Neural crest cell (in vitro differentiated cells): ENCODE measurements around the gene RIOX2. TPM values are rescaled to one million over a fixed set of nuclear protein-coding genes. Genes with fewer than 3 reads are reported as not detected.

ENCODE experiments used
- DNase-seq: peaks from one replicate; pipeline ENCODE4 v3.0.0; 2021; ENCODE audit warnings: low read depth, mixed read lengths, low spot score
- H3K27ac Mint-ChIP-seq: one replicate; pipeline ENCODE4 v1.8.0; 2021; ENCODE audit warnings: mild to moderate bottlenecking, mixed read lengths; ENCODE audit not compliant: unreplicated experiment
- H3K27me3 Mint-ChIP-seq: 2 replicates; pipeline ENCODE4 v1.8.0; 2021; ENCODE audit warnings: low read depth, mild to moderate bottlenecking, mixed read lengths
- H3K36me3 Mint-ChIP-seq: 2 replicates; pipeline ENCODE4 v1.8.0; 2021; ENCODE audit warnings: low read depth, mild to moderate bottlenecking, mixed read lengths
- H3K4me1 Mint-ChIP-seq: 2 replicates; pipeline ENCODE4 v1.8.0; 2021; ENCODE audit warnings: mixed read lengths
- H3K4me3 Mint-ChIP-seq: one replicate; pipeline ENCODE4 v1.8.0; 2021; ENCODE audit warnings: mild to moderate bottlenecking, mixed read lengths
- H3K9me3 Mint-ChIP-seq: 2 replicates; pipeline ENCODE4 v1.8.0; 2021; ENCODE audit warnings: mixed read lengths
- total RNA-seq: library from RNA; stranded (reverse); gene quantifications from 2 replicates; pipeline ENCODE4 v1.2.1, GENCODE V29; 2021
- TF ChIP-seq, protein P1 (sequence below): fragments of 200-600 bp; sonication (generic); conservative IDR thresholded peaks from 2 replicates; pipeline ENCODE4 v1.5.0; 2021; ENCODE audit warnings: antibody characterized with exemption, mild to moderate bottlenecking

The RIOX2 gene
- total RNA-seq, 1 donor from 2014 or later, result 21.0 TPM

DNA sequence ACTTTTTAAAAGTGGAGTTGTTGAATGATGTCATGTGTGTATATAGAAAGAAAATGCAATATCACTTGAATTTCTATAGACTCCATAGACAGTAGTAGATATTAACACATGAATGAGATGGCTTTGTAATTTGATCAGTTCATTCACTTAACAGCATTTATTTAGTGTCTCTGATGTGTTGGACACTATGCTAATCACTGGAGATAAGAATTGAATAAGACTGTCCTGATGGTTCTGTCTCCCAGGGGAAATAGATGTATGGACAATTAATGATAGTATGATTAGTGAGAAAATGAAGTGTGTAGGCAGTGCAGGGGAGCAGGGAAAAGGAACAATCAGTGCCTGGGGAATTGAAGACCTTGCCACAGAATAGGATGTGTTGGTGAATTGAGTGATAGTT lies 72.9 kb downstream of the RIOX2 start:
- Mint-ChIP-seq H3K27ac (no peak overlapping the region), H3K4me3 (no peak overlapping the region), H3K36me3 (peaks cover 7% of the 10 kb centered on the region), H3K9me3 (no peaks in the 10 kb centered on the region), H3K4me1 (peaks cover 4% of the 10 kb centered on the region), H3K27me3 (no peaks in the 10 kb centered on the region)
- DNase-seq, result no peak
- TF ChIP-seq, protein P1, sequence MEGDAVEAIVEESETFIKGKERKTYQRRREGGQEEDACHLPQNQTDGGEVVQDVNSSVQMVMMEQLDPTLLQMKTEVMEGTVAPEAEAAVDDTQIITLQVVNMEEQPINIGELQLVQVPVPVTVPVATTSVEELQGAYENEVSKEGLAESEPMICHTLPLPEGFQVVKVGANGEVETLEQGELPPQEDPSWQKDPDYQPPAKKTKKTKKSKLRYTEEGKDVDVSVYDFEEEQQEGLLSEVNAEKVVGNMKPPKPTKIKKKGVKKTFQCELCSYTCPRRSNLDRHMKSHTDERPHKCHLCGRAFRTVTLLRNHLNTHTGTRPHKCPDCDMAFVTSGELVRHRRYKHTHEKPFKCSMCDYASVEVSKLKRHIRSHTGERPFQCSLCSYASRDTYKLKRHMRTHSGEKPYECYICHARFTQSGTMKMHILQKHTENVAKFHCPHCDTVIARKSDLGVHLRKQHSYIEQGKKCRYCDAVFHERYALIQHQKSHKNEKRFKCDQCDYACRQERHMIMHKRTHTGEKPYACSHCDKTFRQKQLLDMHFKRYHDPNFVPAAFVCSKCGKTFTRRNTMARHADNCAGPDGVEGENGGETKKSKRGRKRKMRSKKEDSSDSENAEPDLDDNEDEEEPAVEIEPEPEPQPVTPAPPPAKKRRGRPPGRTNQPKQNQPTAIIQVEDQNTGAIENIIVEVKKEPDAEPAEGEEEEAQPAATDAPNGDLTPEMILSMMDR, result no peak

DNA sequence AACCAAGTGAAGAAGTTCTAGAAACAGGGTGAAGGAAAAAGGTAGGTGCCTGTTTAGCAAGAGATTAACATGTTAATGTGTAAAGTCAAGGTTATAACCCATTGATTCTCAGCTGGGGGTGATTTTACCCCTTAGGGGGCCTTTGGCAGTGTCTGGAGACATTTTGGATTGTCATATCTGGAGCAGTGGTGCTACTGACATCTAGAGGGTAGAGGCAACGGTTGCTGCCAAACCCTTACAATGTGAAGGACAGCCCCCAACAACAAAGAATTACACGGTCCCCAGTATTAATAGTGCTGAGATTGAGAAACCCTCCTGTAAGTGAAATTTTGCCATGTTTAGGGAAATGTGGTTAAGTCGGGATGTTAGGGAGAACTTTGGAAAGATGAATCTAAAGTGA lies 75.7 kb downstream of the RIOX2 start:
- no peak overlapping the region for H3K4me3 Mint-ChIP-seq
- H3K9me3 Mint-ChIP-seq, result peaks cover 4% of the 10 kb centered on the region
- no peak overlapping the region for H3K27ac Mint-ChIP-seq
- H3K4me1 Mint-ChIP-seq, result peaks cover 4% of the 10 kb centered on the region
- TF ChIP-seq, protein P1, result no peak
- no peaks in the 10 kb centered on the region for H3K27me3 Mint-ChIP-seq
- DNase-seq, result no peak
- H3K36me3 Mint-ChIP-seq, result peaks cover 7% of the 10 kb centered on the region

DNA sequence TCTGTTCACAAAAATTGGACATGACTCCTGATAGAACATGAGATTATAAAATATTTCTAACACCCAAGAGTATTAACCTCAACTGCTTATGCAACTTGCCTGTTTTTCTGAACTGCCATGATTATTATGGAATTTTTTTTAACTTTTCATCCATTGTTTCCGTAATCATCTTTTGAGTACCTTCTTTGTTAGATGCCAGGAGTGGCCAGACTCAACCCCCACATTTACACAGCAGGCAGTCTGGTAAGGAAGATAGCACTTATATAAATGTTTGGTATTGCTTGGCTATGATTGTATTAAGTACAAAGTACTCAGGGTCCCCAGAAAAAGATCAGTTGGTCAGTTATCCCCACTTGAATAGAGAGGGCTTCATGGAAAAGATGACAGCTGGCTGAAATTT lies 76.1 kb downstream of the RIOX2 start:
- Mint-ChIP-seq H3K4me3 (no peak overlapping the region), H3K27ac (no peak overlapping the region), H3K36me3 (peaks cover 7% of the 10 kb centered on the region)

DNA sequence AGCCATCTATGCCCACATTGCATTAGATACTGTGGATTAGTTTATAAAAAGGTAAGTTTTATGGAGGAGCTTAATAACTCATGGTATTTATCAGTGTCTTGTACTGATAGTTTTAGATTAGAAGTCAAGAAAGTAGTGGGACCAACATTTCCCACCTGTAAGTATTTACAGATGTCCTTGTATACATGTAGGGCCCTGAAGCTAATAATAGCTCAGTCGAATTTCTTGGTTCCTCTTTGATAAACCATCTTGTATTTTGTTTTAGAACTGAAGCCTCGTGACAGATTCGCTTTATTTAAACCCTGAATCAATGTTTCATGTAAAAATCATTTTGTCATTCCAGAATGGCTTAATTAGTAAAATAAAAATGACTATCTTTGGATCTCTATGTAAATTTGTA lies 77.0 kb downstream of the RIOX2 start:
- Mint-ChIP-seq H3K27ac (no peak overlapping the region), H3K27me3 (no peaks in the 10 kb centered on the region), H3K4me3 (no peak overlapping the region), H3K36me3 (peaks cover 7% of the 10 kb centered on the region), H3K4me1 (peaks cover 4% of the 10 kb centered on the region), H3K9me3 (peaks cover 4% of the 10 kb centered on the region)
- TF ChIP-seq, protein P1, result no peak
- no peak for DNase-seq

More for the DNA sequence above, 76.1 kb downstream of the RIOX2 start:
- Mint-ChIP-seq H3K27me3 (no peaks in the 10 kb centered on the region), H3K9me3 (peaks cover 4% of the 10 kb centered on the region), H3K4me1 (peaks cover 4% of the 10 kb centered on the region)
- TF ChIP-seq, protein P1, result no peak
- no peak for DNase-seq

DNA sequence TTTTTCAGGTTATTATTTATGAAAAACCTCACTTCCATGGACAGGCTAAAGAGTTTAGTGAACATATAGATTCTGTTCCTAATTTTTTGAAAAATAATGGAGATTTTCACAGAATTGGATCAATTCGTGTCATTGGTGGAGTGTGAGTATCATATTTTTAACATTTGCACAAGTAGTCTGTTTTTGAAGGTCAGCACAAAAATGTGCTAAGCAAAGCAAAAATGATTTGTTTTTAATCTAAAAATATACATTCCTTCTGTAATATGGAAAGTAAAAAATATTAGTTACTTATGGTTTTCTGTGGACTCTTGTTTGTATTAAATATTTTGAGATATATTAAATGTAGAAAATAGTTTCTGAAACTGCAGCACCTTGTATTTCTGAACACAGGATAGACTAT lies 79.4 kb downstream of the RIOX2 start:
- no peaks in the 10 kb centered on the region for H3K27me3 Mint-ChIP-seq
- H3K4me3 Mint-ChIP-seq, result no peak overlapping the region
- H3K36me3 Mint-ChIP-seq, result peaks cover 9% of the 10 kb centered on the region
- H3K4me1 Mint-ChIP-seq, result no peaks in the 10 kb centered on the region
- DNase-seq, result no peak
- TF ChIP-seq, protein P1, result no peak
- H3K9me3 Mint-ChIP-seq, result peaks cover 4% of the 10 kb centered on the region
- no peak overlapping the region for H3K27ac Mint-ChIP-seq

Other genes starting within 250 kb of the RIOX2 start
- gene ARL6, start 207.7 kb downstream of the RIOX2 start, total RNA-seq, result 6.8 and 8.3 TPM in 2 replicates
- 6.5 and 7.3 TPM in 2 replicates for gene CRYBG3, start 150.4 kb downstream of the RIOX2 start, total RNA-seq
- not detected in 2 replicates for gene GABRR3, start 62.9 kb upstream of the RIOX2 start, total RNA-seq
- not detected in 2 replicates for gene OR5AC2, start 114.7 kb upstream of the RIOX2 start, total RNA-seq
- not detected in 2 replicates for gene OR5H1, start 158.3 kb upstream of the RIOX2 start, total RNA-seq
- not detected in 2 replicates for gene OR5H14, start 175.0 kb upstream of the RIOX2 start, total RNA-seq
- not detected in 2 replicates for gene OR5H15, start 194.3 kb upstream of the RIOX2 start, total RNA-seq